Measurements from ENCODE around the gene CNTN4.

DNA sequence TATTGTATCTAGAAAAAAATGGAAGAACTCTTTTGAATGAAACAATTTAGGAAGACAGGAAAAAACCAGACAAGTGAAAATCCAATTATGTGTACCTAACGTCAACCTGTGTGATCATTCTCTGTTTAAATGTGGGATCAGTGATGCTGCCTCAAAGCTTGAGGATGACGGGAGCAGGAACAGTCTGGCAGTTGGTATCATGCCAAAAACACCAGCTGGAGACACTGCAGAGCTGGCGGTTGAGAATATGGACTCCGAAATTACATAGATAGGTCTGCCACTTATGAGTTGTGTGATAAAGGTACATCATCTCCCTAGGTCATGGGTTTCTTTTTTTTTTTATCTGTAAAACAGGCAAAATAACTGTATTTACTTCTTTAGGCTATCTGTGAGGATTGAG, 480.5 kb downstream of the CNTN4 start:
- TF ChIP-seq, protein P1, sequence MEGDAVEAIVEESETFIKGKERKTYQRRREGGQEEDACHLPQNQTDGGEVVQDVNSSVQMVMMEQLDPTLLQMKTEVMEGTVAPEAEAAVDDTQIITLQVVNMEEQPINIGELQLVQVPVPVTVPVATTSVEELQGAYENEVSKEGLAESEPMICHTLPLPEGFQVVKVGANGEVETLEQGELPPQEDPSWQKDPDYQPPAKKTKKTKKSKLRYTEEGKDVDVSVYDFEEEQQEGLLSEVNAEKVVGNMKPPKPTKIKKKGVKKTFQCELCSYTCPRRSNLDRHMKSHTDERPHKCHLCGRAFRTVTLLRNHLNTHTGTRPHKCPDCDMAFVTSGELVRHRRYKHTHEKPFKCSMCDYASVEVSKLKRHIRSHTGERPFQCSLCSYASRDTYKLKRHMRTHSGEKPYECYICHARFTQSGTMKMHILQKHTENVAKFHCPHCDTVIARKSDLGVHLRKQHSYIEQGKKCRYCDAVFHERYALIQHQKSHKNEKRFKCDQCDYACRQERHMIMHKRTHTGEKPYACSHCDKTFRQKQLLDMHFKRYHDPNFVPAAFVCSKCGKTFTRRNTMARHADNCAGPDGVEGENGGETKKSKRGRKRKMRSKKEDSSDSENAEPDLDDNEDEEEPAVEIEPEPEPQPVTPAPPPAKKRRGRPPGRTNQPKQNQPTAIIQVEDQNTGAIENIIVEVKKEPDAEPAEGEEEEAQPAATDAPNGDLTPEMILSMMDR (IDR thresholded peaks at IDR 0.05): no peak
- no peak for TF ChIP-seq POLR2A (IDR thresholded peaks at IDR 0.05)

Measured in right lobe of liver (tissue), 4 donors.